H1 (cell line): ENCODE data around the gene ORAI1. TPM values are rescaled to one million over a fixed set of nuclear protein-coding genes. Genes with fewer than 3 reads are reported as not detected.
A peak's percentile ranks its signal among the peaks of the same experiment; 100 is the strongest.

Source experiments
- CHD1 ChIP-seq: IDR thresholded peaks from 2 replicates; pipeline ENCODE4 v1.6.1; 2012; ENCODE audit warnings: low read depth, low read length, improper control_type of control experiment
- EGR1 ChIP-seq: IDR thresholded peaks from 2 replicates; pipeline ENCODE4 v1.6.1; 2011; ENCODE audit warnings: low read depth, low read length, borderline replicate concordance
- GABPA ChIP-seq: IDR thresholded peaks from 2 replicates; pipeline ENCODE4 v1.6.1; 2011; ENCODE audit warnings: mild to moderate bottlenecking, low read length, moderate library complexity, borderline replicate concordance; ENCODE audit not compliant: insufficient read depth
- NRF1 ChIP-seq: IDR thresholded peaks from 2 replicates; pipeline ENCODE4 v1.6.1; 2011; ENCODE audit warnings: mild to moderate bottlenecking, low read depth, low read length, improper control_type of control experiment
- PHF8 ChIP-seq: fragments of 200-600 bp; sonication (generic); conservative IDR thresholded peaks from 2 replicates; pipeline ENCODE4 v1.7.1; 2012; ENCODE audit warnings: low read depth, mild to moderate bottlenecking, inconsistent platforms, low read length, moderate library complexity
- RBBP5 ChIP-seq: IDR thresholded peaks from 2 replicates; pipeline ENCODE4 v1.7.1; 2012; ENCODE audit warnings: low read depth, mild to moderate bottlenecking, inconsistent platforms, low read length, moderate library complexity, borderline replicate concordance
- RFX5 ChIP-seq: IDR thresholded peaks from 2 replicates; pipeline ENCODE4 v1.6.1; 2011; ENCODE audit warnings: low read depth, low read length, improper control_type of control experiment, borderline replicate concordance
- TAF1 ChIP-seq: IDR thresholded peaks from 2 replicates; pipeline ENCODE4 v1.6.1; 2011; ENCODE audit warnings: mild to moderate bottlenecking, low read depth, low read length
- polyA plus RNA-seq, 7 experiments: library from polyadenylated mRNA; depleted of rRNA in 3 of 7; stranded (reverse) in 5 of 7; unstranded in 2 of 7; fragments of >200 nt in 5 of 7; fragments of 200-250 nt in 2 of 7; gene quantifications; 1 replicate in 5 of 7; 2 replicates in 1 of 7; 4 replicates in 1 of 7; pipeline versions ENCODE4 v1.2.1 to v1.2.3, GENCODE V29; 2011 to 2013; ENCODE audit warnings: missing spikeins in 2 of 7, mixed read lengths in 2 of 7
- total RNA-seq: library from RNA; stranded (reverse); fragmentation: NEBNext Ultra II Directional; extraction: Animal tissue kit (Norgen Biotek cat#: 25700); gene quantifications from 2 replicates; pipeline ENCODE4 v1.2.1, GENCODE V29; 2021
- TF ChIP-seq, protein P1 (sequence below): fragments of 300-600 bp; sonication (generic); IDR thresholded peaks from 2 replicates; pipeline ENCODE4 v1.7.1; 2012; ENCODE audit warnings: low read length, moderate library complexity, mild to moderate bottlenecking, inconsistent platforms; ENCODE audit not compliant: insufficient replicate concordance
- TF ChIP-seq, protein P2 (sequence below): IDR thresholded peaks from 2 replicates; pipeline ENCODE4 v1.6.1; 2012; ENCODE audit warnings: inconsistent platforms

ORAI1 gene
- total and polyA plus RNA-seq, 2 of the 8 experiments (the other 6 are each of a cell fraction or from before 2014, with no cell fraction given) = 29.9 to 71.5 TPM

DNA sequence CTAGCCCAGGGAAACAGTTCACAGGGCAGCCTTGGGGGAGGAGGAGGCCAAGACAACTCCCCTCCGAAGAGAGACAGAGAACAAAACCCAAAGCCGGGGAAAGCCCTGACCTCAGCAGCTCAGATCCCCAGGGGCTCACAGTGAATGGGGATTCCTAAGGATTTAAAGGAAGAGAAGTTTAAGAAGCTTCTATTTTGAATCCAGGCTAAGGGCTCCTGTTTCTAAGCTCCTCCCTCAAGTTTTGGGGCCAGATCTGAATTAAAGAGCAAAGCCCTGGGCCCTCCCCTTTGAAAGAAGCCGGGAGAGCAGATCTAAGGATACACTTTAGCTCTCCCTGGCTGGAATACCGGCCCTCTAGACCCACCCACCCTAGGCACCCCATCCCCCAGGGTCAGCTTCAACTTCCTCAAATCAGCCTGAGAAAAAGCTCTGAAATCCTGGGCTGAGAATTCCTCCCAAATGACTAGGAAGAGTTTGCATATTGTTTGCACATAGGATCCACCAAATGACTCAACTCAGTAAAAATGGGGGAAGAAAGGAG, 49.4 kb upstream of the ORAI1 start (continued):
- TF ChIP-seq, protein P1, sequence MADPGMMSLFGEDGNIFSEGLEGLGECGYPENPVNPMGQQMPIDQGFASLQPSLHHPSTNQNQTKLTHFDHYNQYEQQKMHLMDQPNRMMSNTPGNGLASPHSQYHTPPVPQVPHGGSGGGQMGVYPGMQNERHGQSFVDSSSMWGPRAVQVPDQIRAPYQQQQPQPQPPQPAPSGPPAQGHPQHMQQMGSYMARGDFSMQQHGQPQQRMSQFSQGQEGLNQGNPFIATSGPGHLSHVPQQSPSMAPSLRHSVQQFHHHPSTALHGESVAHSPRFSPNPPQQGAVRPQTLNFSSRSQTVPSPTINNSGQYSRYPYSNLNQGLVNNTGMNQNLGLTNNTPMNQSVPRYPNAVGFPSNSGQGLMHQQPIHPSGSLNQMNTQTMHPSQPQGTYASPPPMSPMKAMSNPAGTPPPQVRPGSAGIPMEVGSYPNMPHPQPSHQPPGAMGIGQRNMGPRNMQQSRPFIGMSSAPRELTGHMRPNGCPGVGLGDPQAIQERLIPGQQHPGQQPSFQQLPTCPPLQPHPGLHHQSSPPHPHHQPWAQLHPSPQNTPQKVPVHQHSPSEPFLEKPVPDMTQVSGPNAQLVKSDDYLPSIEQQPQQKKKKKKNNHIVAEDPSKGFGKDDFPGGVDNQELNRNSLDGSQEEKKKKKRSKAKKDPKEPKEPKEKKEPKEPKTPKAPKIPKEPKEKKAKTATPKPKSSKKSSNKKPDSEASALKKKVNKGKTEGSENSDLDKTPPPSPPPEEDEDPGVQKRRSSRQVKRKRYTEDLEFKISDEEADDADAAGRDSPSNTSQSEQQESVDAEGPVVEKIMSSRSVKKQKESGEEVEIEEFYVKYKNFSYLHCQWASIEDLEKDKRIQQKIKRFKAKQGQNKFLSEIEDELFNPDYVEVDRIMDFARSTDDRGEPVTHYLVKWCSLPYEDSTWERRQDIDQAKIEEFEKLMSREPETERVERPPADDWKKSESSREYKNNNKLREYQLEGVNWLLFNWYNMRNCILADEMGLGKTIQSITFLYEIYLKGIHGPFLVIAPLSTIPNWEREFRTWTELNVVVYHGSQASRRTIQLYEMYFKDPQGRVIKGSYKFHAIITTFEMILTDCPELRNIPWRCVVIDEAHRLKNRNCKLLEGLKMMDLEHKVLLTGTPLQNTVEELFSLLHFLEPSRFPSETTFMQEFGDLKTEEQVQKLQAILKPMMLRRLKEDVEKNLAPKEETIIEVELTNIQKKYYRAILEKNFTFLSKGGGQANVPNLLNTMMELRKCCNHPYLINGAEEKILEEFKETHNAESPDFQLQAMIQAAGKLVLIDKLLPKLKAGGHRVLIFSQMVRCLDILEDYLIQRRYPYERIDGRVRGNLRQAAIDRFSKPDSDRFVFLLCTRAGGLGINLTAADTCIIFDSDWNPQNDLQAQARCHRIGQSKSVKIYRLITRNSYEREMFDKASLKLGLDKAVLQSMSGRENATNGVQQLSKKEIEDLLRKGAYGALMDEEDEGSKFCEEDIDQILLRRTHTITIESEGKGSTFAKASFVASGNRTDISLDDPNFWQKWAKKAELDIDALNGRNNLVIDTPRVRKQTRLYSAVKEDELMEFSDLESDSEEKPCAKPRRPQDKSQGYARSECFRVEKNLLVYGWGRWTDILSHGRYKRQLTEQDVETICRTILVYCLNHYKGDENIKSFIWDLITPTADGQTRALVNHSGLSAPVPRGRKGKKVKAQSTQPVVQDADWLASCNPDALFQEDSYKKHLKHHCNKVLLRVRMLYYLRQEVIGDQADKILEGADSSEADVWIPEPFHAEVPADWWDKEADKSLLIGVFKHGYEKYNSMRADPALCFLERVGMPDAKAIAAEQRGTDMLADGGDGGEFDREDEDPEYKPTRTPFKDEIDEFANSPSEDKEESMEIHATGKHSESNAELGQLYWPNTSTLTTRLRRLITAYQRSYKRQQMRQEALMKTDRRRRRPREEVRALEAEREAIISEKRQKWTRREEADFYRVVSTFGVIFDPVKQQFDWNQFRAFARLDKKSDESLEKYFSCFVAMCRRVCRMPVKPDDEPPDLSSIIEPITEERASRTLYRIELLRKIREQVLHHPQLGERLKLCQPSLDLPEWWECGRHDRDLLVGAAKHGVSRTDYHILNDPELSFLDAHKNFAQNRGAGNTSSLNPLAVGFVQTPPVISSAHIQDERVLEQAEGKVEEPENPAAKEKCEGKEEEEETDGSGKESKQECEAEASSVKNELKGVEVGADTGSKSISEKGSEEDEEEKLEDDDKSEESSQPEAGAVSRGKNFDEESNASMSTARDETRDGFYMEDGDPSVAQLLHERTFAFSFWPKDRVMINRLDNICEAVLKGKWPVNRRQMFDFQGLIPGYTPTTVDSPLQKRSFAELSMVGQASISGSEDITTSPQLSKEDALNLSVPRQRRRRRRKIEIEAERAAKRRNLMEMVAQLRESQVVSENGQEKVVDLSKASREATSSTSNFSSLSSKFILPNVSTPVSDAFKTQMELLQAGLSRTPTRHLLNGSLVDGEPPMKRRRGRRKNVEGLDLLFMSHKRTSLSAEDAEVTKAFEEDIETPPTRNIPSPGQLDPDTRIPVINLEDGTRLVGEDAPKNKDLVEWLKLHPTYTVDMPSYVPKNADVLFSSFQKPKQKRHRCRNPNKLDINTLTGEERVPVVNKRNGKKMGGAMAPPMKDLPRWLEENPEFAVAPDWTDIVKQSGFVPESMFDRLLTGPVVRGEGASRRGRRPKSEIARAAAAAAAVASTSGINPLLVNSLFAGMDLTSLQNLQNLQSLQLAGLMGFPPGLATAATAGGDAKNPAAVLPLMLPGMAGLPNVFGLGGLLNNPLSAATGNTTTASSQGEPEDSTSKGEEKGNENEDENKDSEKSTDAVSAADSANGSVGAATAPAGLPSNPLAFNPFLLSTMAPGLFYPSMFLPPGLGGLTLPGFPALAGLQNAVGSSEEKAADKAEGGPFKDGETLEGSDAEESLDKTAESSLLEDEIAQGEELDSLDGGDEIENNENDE = no peak
- TF ChIP-seq TAF1 (peak; percentile 65; the same call in 1 of the 2 replicates), RBBP5 (no peak), RFX5 (no peak), PHF8 (no peak), NRF1 (no peak), EGR1 (no peak), CHD1 (no peak), GABPA (no peak)
- TF ChIP-seq, protein P2, sequence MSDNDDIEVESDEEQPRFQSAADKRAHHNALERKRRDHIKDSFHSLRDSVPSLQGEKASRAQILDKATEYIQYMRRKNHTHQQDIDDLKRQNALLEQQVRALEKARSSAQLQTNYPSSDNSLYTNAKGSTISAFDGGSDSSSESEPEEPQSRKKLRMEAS = no peak
